BE2C (cell line): ENCODE measurements around the gene ADCY6.

Experiments used
- DNase-seq: peaks from one replicate; pipeline ENCODE4 v3.0.0-alpha.2; 2020
- H3K27me3 ChIP-seq: fragments of 250-450 bp; sonication (Bioruptor Pico); 2 replicates; pipeline ENCODE4 v1.5.1; 2020; ENCODE audit warnings: mild to moderate bottlenecking
- H3K36me3 ChIP-seq: fragments of 250-450 bp; sonication (Bioruptor Pico); 2 replicates; pipeline ENCODE4 v1.5.1; 2020; ENCODE audit warnings: mild to moderate bottlenecking
- H3K4me1 ChIP-seq: fragments of 250-450 bp; sonication (Bioruptor Pico); 2 replicates; pipeline ENCODE4 v1.5.1; 2020
- H3K4me3 ChIP-seq: 2 replicates; pipeline ENCODE4 v1.5.1; 2011; ENCODE audit warnings: low read depth, low read length
- H3K9me3 ChIP-seq: fragments of 250-450 bp; sonication (Bioruptor Pico); 2 replicates; pipeline ENCODE4 v1.5.1; 2020
- TF ChIP-seq, protein P1 (sequence below): IDR thresholded peaks from 2 replicates; pipeline ENCODE4 v1.5.1; 2012; ENCODE audit warnings: mild to moderate bottlenecking, low read depth, low read length

Gene ADCY6

DNA sequence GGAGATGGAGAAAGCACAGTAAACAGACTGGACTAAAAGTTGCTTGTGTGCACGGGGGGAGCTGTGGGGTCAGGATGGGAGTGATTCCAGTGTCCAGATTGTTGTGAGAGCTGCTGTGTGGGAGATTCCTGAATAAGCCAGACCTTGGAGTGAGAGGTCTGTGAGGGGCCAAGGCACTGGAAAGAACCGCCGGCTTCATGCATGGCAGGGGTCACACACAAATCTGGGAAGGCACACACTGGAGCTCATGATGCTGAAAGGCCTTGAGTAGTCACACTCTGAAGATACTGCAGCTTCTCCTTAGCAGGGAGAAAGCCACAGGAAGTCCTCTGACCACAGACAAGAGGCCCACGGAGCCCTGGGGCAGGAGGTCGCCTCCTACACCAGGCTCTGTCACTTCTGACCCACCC lies 23.1 kb downstream of the ADCY6 start:
- Histone ChIP-seq H3K4me1 (no peaks in the 10 kb centered on the region), H3K4me3 (no peak overlapping the region), H3K9me3 (no peaks in the 10 kb centered on the region), H3K27me3 (no peaks in the 10 kb centered on the region), H3K36me3 (no peaks in the 10 kb centered on the region)
- TF ChIP-seq, protein P1, sequence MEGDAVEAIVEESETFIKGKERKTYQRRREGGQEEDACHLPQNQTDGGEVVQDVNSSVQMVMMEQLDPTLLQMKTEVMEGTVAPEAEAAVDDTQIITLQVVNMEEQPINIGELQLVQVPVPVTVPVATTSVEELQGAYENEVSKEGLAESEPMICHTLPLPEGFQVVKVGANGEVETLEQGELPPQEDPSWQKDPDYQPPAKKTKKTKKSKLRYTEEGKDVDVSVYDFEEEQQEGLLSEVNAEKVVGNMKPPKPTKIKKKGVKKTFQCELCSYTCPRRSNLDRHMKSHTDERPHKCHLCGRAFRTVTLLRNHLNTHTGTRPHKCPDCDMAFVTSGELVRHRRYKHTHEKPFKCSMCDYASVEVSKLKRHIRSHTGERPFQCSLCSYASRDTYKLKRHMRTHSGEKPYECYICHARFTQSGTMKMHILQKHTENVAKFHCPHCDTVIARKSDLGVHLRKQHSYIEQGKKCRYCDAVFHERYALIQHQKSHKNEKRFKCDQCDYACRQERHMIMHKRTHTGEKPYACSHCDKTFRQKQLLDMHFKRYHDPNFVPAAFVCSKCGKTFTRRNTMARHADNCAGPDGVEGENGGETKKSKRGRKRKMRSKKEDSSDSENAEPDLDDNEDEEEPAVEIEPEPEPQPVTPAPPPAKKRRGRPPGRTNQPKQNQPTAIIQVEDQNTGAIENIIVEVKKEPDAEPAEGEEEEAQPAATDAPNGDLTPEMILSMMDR, result no peak
- no peak for DNase-seq

DNA sequence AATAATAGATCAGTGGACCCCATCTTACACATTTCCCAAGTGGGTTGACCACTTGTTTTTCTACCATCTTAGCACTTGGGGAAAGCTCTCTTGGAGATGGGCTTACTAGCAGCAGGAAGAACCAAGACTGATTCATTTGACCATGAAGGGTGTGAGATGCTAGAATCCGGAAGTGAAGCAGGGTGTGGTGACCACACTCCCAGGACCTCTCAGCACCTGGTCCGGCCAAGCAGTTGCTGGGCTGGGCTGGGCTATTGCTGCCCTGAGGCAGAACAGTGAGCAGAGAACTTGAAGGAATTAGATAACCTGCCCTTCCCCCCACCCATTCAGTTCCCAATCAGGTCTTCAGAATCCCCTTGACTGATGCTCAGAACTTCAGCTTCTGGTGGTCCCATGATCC lies 24.4 kb downstream of the ADCY6 start:
- no peaks in the 10 kb centered on the region for H3K36me3 ChIP-seq
- no peaks in the 10 kb centered on the region for H3K4me1 ChIP-seq
- TF ChIP-seq, protein P1, result no peak
- no peaks in the 10 kb centered on the region for H3K9me3 ChIP-seq
- H3K27me3 ChIP-seq, result no peaks in the 10 kb centered on the region
- no peak overlapping the region for H3K4me3 ChIP-seq
- no peak for DNase-seq

DNA sequence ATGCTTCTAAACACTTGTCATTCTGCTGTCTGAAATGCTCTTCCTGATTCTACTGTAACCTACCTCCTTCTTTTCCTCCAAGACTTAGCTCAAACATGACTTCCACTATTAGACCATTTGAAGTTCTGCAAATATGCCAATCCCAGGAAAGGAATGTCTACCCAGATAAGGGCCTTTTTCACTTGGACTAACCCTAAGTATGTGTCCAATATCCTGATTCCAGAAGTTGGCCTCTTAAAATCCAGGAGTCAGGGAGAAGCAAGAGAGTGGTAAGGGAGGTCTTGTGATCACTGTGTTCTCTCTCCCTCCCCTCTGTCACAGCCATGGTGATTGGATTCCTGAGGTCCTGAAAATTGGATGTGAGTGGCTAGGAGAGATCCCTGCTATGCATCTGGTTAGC lies 30.2 kb downstream of the ADCY6 start:
- Histone ChIP-seq H3K9me3 (no peaks in the 10 kb centered on the region), H3K4me1 (no peaks in the 10 kb centered on the region), H3K4me3 (no peak overlapping the region), H3K36me3 (no peaks in the 10 kb centered on the region), H3K27me3 (no peaks in the 10 kb centered on the region)
- TF ChIP-seq, protein P1, result no peak
- DNase-seq, result no peak

DNA sequence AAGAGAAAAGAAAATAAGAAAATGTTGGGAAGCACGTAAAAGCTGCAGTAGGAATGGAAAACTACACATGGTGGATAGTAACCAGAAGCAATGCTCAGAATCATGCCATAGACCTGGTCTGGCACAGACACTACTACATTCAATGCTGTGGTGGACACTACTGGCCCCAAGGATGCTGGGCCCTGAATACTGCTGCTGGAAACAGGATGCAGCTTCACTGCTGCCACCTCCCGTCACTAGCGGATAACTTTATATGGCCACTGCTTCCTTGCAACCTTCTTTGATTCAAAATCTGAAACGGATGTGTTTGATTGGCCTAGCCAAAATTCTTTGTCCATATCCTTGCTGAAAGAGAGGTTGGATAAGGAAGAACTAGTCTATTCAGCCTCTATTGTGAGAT lies 30.7 kb downstream of the ADCY6 start:
- no peak for DNase-seq
- Histone ChIP-seq H3K27me3 (no peaks in the 10 kb centered on the region), H3K9me3 (no peaks in the 10 kb centered on the region), H3K4me1 (no peaks in the 10 kb centered on the region), H3K4me3 (no peak overlapping the region), H3K36me3 (no peaks in the 10 kb centered on the region)
- TF ChIP-seq, protein P1, result no peak

DNA sequence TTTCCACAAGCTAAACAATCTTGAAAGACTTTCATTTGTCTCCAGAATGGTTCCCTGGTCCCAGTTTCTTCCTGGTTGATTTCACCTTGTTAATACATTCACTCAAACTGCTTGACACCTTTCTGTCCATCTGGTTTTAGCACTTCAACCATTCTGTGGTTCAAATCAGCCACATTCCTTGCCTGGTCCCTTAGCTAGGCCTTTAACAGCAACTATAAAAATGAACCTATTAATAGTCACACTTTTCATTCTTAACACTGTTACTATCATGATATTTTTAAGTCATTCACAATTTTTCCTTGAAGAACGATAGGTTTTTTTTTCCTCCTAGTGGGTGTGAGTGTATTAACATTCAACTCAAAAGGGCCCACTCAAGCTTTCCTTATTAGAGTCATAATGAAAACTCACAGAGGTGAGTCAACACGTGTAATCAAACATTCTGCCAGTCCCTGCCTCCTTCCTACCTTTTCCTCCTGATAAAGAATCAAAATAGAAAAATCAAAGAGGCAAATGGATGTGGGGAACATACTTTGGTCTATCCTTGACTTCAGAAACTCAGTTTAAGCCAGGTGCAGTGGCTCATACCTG lies 38.0 kb downstream of the ADCY6 start:
- no peaks in the 10 kb centered on the region for H3K27me3 ChIP-seq
- TF ChIP-seq, protein P1, result no peak

DNA sequence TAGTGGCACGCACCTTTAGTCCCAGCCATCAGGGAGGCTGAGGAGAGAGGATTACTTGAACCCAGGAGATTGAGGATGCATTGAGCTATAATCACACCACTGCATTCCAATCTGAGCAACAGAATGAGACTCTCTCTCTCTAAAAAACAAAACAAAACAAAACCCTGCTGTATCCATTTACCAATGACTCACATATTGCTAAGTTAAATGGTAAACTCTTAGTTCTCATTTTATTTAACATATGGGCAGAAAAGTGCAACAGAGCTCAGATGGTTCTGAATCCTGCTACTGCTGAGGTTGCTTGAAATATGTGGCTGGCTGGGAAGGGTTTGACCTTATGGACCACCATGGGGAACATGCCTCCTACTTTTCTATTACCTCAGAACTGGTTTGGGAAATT lies 38.7 kb downstream of the ADCY6 start:
- Histone ChIP-seq H3K4me3 (no peak overlapping the region), H3K27me3 (no peaks in the 10 kb centered on the region), H3K36me3 (no peaks in the 10 kb centered on the region), H3K4me1 (no peaks in the 10 kb centered on the region), H3K9me3 (no peaks in the 10 kb centered on the region)
- DNase-seq, result no peak
- TF ChIP-seq, protein P1, result no peak

More for the DNA sequence above, 38.0 kb downstream of the ADCY6 start:
- Histone ChIP-seq H3K9me3 (no peaks in the 10 kb centered on the region), H3K4me1 (no peaks in the 10 kb centered on the region), H3K36me3 (no peaks in the 10 kb centered on the region), H3K4me3 (no peak overlapping the region)
- no peak for DNase-seq
